Activated CD4-positive, alpha-beta T cell treated with anti-CD3 and anti-CD28 coated beads, Interleukin-2, amount 50 U/mL, for 16 hours (primary cell): ENCODE results near the gene NFKBIL1.
"Not testable (repeated sequence)": the region's sequence is repeated elsewhere in the genome, so short reads cannot be mapped to it uniquely, and the experiment has no call there.

Experiments
- DNase-seq: peaks from one replicate; pipeline ENCODE4 v3.0.0-alpha.2; 2020

NFKBIL1 gene

GRCh38 chr6:31546958-31547726, at the start of gene NFKBIL1:
NFKBIL1 (plus strand) TSS chr6:31547608; CDS start chr6:31547695, 87 bp downstream.
- peak; percentile 97 for DNase-seq

GRCh38 chr6:31498748-31499147, 48.7 kb upstream of the NFKBIL1 start:
- DNase-seq = peak; percentile 6

DNA sequence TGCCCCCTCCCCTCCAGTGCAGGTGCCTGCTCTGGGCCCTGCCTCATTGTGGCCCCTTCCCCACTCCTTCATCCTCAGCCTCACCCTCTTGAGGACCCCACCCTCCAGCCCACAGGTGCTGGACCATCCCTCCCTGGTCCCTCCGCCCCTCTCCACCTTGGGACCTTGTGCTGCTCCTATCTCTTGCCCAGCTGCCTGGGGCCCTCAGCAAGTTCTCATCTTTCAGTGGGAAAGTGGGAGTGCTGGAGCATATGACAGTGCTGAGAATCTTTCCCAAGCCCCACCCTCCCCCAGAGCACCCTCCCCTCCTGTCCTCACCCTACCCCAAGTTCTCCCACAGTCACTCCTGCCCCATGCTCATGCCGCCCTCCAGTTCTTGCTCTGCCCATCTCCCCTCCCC, 47.8 kb upstream of the NFKBIL1 start:
- DNase-seq = not testable (repeated sequence)

DNA sequence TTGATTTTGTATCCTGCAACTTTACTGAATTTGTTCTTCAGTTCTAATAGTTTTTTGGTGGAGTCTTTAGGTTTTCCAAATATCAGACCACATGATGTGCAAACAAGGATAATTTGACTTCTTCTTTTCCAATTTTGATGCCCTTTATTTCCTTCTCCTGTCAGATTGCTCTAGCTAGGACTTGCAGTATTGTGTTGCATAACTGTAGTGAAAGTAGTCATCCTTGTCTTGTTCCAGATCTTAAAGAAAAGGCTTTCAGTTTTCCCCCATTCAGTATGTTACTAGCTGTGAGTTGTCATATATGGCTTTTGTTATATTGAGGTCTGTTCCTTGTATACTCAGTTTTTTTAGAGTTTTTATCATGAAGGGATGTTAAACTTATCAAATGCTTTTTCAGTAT, 44.8 kb upstream of the NFKBIL1 start:
- DNase-seq = peak; percentile 14

DNA sequence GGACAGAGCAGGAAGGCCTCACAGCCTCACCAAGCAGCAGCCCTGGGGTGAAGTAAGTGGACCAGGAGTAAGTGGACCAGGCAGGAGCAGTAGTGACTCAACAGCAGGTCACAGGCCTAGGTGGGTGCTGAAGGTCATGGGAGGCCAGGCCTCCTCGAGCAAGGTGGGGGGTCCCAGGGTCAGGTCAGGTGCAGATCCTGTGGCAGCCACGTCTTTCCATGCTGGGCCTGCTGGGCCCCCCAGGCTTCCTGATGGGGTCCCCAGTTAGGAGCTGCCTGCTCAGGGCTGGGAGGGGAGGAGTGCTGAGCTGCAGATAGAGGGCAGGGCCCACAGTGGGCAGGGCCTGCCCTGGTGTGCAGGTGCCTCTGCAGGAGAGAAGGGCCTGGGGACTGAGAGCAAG, 38.4 kb upstream of the NFKBIL1 start:
- DNase-seq = not testable (repeated sequence)

GRCh38 chr6:31510007-31510406, 37.4 kb upstream of the NFKBIL1 start:
- DNase-seq = no peak

DNA sequence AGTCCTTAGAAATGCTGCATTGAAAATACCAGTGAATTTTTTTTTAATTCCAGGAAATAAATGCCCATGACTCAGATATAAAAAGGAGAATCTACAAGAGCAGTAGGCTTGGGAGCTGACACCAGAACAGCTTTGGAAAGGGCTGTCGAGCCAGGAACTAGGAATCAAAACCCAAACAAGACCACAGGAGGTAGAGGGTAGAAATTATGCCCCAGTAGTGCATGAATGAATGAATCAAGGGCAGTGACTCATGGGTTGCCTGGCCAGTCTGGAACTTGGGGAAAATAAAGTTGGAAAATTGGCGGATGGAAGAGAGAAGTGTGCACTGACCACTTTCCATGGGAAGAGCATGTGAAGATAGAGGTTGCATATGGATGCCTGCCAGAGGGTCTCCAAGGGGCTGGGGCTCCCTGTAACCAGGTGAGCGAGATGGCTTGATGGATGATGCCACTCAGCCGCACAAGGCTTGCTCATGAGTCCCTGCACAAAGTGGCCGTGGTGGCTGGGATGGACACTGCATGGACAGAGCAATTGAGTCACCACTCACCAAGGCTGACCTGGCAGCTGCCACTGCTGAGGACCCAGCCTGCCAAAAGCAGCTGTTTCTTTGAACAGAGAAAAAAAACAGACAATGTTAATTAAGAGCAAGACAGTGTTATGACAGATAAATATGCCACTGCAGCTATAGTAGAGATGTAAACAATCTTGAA, 33.8 kb upstream of the NFKBIL1 start:
- no peak for DNase-seq

- DNase-seq = no peak
These were observed 25.6 kb upstream of the NFKBIL1 start for GRCh38 chr6:31521835-31522234.

DNA sequence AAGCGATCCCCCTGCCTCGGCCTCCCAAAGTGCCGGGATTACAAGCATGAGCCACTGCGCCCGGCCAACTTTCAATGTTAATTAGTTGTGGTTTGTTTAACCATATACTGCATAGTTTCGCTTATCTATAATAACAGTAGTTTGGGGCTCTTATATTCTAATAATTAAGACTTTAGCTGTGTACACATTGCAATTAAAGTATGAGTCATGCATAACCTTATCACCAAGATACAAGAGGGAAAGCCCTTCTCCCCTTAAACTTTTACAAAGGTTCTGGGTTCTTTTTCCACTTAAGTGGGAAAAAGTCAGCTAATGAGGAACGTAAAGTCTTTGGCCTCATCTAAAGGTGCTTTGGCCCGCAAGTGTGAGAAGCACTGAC, 21.9 kb upstream of the NFKBIL1 start:
- DNase-seq = no peak

GRCh38 chr6:31525932-31526591, 21.3 kb upstream of the NFKBIL1 start:
- DNase-seq = no peak

GRCh38 chr6:31528307-31528777, 19.1 kb upstream of the NFKBIL1 start:
- DNase-seq = no peak

DNA sequence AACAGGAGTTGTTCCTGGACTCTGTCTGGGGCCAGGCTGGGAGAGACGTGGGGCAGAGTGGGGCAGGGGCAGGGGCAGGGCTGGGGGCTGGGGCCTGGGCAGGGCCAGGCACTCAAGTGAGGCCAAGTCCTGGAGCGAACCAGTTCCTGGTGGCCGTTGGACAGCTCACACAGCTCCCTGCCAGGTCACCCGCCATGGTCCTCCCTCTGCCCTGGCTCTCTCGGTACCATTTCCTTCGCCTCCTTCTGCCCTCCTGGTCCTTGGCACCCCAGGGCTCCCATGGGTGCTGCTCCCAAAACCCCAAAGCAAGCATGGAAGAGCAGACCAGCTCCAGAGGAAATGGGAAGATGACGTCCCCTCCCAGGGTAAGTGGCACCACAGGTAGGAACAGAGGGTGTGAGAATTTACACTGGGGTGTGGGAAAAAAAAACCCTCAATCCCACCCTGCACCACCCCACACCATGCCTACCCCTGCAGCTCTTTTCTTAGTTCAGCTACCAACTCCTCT, 18.5 kb upstream of the NFKBIL1 start, which contains the start of gene MCCD1:
MCCD1 (plus strand) TSS at position 142 of the 508 bp plus-strand sequence; CDS start at position 195, 53 bp downstream.
- no peak for DNase-seq

DNA sequence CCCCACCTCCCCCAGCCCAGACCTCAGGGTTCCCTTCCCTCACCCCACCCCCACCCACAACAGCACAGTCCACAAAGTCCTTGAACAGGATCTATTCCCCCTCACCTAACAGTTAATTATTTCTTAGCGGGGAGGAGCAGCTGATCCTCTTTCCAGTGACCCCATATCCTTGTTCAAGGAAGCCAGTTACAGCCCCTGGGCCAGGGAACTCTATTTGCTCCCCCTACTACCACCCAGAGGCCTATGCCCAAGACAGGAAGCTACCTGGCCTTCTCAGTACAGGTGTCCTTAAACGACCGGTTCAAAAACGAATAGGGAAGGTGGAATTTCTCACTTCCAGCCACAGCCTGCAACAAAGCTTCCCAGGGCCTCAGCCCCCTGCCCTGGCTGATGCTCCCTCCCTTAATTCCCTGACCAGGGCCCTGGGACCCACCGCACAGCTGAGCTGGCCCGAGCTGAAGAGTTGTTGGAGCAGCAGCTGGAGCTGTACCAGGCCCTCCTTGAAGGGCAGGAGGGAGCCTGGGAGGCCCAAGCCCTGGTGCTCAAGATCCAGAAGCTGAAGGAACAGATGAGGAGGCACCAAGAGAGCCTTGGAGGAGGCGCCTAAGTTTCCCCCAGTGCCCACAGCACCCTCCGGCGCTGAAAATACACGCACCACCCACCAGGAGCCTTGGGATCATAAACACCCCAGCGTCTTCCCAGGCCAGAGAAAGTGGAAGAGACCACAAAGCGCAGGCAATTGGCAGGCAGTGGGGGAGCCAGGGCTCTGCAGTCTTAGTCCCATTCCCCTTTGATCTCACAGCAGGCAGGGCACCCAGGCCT, 17.9 kb upstream of the NFKBIL1 start:
- DNase-seq = no peak

- no peak for DNase-seq
These were observed 16.7 kb upstream of the NFKBIL1 start for GRCh38 chr6:31530659-31531058.

GRCh38 chr6:31531162-31531561, 16.2 kb upstream of the NFKBIL1 start:
- DNase-seq = no peak

DNA sequence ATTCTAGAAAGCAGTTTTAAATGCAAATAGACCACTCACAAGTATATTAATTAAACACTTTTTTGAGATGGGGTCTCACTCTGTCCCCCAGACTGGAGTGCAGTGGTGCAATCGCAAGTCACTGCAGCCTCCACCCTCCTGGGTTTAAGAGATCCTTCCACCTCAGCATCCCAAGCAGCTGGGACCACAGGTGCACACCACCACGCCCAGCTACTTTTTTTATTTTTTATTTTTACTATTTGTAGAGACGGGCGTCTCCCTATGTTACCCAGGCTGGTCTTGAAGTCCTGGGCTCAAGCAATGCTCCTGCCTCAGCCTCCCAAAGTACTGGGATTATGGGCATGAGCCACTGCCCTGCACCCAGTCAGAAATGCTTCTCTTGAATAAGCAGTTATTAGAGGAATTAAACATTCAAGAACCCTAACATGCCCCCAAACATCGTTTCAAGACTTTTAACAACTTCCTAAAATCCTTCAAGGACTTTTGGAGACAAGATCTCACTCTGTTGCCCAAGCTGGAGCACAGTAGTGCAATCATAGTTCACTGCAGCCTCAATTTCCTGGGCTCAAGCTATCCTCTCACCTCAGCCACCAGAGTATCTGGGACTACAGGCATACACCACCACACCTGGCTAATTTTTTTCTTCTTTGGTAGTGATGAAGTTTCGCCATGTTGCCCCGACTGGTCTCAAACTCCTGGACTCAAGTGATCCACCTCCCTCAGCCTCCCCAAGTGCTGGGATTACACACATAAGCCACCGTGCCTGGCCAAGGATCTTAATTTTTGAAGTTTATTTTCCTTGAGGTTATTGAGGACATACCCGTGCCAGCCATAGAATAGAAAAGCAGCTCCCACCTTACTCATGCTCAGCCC, 15.4 kb upstream of the NFKBIL1 start:
- DNase-seq = no peak

DNA sequence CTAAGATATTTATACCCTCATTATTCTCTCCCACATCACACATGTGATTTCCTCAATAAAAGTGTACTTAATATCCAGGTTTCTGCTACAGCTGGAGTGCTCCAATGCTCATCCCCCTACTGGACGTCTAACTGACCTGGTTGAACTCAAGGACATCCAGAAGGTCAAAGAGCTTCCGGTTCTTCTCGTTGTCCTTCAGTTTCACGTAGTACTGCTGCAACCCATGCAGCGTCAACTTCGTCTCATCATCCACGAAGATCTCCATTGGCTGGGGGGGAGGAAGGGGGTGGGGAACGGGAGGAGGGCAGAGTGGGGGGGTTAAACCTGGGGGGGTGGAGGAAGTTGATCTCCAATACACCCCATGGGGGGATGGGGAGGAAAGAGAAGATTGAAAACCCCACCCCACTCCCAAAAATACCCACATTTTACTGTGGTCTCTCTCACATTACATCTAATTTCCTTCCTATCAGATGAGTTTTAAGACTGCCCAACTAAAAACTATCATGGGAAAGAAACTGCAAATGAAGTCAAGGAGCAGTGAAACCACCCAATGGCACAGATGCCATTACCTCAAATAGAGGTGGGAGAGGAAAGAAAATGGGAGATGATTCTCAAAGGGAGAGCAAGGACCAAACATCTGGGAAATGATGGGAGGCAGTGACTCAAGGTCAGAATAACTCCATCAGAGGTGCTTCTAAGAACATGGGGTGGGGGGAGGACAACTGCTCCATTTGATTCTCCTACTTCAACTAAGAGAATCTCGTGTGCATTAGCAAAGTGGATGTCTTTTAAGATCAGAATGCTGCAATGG, 14.6 kb upstream of the NFKBIL1 start:
- no peak for DNase-seq

DNA sequence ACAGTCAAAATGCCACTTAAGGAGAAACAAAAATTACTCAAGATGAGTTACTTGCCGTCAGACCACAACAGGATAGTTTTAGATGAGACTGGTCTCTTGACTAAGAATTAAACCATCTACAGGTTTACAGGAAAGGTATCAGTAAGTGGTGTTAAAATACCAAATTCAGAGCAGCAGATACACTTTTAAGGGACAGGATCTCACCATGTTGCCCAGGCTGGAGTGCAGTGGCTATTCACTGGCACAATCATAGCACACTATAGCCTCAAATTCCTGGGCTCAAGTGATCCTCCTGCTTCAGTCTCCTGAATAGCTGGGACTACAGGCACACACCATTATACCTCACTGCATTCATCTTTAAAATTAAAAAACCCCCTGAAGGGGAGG, 14.0 kb upstream of the NFKBIL1 start:
- peak; percentile 25 for DNase-seq

DNA sequence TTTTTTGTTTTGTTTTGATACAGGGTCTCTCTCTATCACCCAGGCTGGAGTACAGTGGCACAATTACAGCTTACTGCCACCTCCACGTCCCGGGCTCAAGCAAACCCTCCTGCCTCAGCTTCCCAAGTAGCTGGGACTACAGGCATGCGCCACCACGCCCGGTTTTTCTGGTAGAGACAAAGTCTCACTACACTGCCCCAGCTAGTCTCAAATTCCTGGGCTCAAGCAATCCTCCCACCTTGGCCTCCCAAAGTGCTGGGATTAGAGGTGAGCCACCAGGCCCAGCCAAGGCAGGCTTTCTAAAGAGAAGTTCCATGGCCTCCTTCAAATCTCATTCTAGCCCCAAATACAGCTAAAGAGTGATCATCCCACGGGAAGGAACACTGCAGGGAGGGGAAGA, 13.4 kb upstream of the NFKBIL1 start:
- DNase-seq = no peak

DNA sequence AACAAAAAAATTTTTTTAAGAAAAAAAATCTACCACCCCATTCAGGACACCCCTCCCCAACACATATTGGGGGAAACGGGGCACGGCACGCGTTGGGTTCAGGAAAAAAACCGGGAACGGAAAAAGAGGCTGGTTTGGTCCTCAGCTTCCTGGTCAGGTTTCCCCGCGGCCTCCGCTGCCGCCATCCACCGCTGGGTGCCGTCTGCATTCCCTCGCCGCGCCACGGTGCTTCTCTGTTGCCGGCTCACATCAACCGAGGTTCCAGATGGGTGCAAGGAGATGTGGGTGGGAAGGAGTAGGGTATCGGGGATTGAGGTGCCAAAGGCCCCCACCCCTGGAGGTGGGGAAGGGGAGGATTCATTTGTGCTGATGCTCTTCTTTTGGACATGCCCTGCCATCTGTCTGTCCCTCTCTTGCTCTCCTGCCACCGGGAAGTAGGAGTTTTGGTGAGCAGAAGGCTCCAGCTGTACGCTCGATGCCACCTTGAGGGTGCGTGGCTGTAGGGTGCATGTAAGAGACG, 12.8 kb upstream of the NFKBIL1 start:
- no peak for DNase-seq
